H9 (cell line): Measurements from ENCODE around the gene YWHAB. TPM values are rescaled to one million over a fixed set of nuclear protein-coding genes. Genes with fewer than 3 reads are reported as not detected.

Source experiments
- DNase-seq: peaks from one replicate; pipeline ENCODE4 v3.0.0-alpha.2; 2017
- H2AFZ ChIP-seq: one replicate; pipeline ENCODE4 v1.6.1; 2013; ENCODE audit warnings: mild to moderate bottlenecking, low read length, control low read depth, moderate library complexity
- H2AK5ac ChIP-seq: 2 replicates; pipeline ENCODE4 v1.6.1; 2013; ENCODE audit warnings: low read length, control low read depth, mixed read lengths; ENCODE audit not compliant: insufficient read length
- H2BK120ac ChIP-seq: one replicate; pipeline ENCODE4 v1.6.1; 2013; ENCODE audit warnings: low read depth, mild to moderate bottlenecking, low read length, control low read depth, inconsistent platforms; ENCODE audit not compliant: poor library complexity, severe bottlenecking
- H2BK12ac ChIP-seq: 2 replicates; pipeline ENCODE4 v1.6.1; 2013; ENCODE audit warnings: low read length, control low read depth, mixed read lengths, low read depth; ENCODE audit not compliant: insufficient read length
- H2BK15ac ChIP-seq: 2 replicates; pipeline ENCODE4 v1.6.1; 2013; ENCODE audit warnings: low read depth, low read length, control low read depth
- H2BK20ac ChIP-seq: one replicate; pipeline ENCODE4 v1.6.1; 2013; ENCODE audit warnings: low read depth, mild to moderate bottlenecking, low read length, control low read depth, inconsistent platforms; ENCODE audit not compliant: poor library complexity, severe bottlenecking
- H2BK5ac ChIP-seq: 2 replicates; pipeline ENCODE4 v1.6.1; 2013; ENCODE audit warnings: low read length, control low read depth, mixed read lengths; ENCODE audit not compliant: insufficient read length
- H3K14ac ChIP-seq: 2 replicates; pipeline ENCODE4 v1.6.1; 2013; ENCODE audit warnings: low read length, control low read depth; ENCODE audit not compliant: insufficient read depth
- H3K18ac ChIP-seq: 2 replicates; pipeline ENCODE4 v1.6.1; 2013; ENCODE audit warnings: low read depth, mild to moderate bottlenecking, mixed read lengths, low read length, control low read depth; ENCODE audit not compliant: insufficient read length
- H3K23ac ChIP-seq: 2 replicates; pipeline ENCODE4 v1.6.1; 2013; ENCODE audit warnings: low read length, control low read depth, mixed read lengths, low read depth; ENCODE audit not compliant: insufficient read length
- H3K23me2 ChIP-seq: 2 replicates; pipeline ENCODE4 v1.6.1; 2013; ENCODE audit warnings: low read depth, mild to moderate bottlenecking, mixed read lengths, low read length, control low read depth; ENCODE audit not compliant: insufficient read length, poor library complexity, severe bottlenecking
- H3K27ac ChIP-seq: 2 replicates; pipeline ENCODE4 v1.5.1; 2013; ENCODE audit warnings: low read length, control low read depth, mixed read lengths, low read depth; ENCODE audit not compliant: insufficient read length
- H3K27me3 ChIP-seq: 2 replicates; pipeline ENCODE4 v1.6.1; 2013; ENCODE audit warnings: low read length, control low read depth, inconsistent platforms; ENCODE audit not compliant: insufficient read depth
- H3K4ac ChIP-seq: 2 replicates; pipeline ENCODE4 v1.6.1; 2013; ENCODE audit warnings: low read depth, mild to moderate bottlenecking, control low read depth, inconsistent platforms, low read length, moderate library complexity
- H3K4me1 ChIP-seq: 2 replicates; pipeline ENCODE4 v1.6.1; 2013; ENCODE audit warnings: low read length, control low read depth, inconsistent platforms; ENCODE audit not compliant: insufficient read depth
- H3K4me2 ChIP-seq: 2 replicates; pipeline ENCODE4 v1.6.1; 2013; ENCODE audit warnings: low read length, control low read depth, mixed read lengths; ENCODE audit not compliant: insufficient read length, insufficient read depth
- H3K56ac ChIP-seq: 2 replicates; pipeline ENCODE4 v1.6.1; 2013; ENCODE audit warnings: low read depth, mild to moderate bottlenecking, mixed read lengths, low read length, control low read depth; ENCODE audit not compliant: insufficient read length
- H3K79me1 ChIP-seq: 2 replicates; pipeline ENCODE4 v1.6.1; 2013; ENCODE audit warnings: low read depth, mild to moderate bottlenecking, moderate library complexity, low read length, control low read depth, inconsistent platforms; ENCODE audit not compliant: insufficient read depth, poor library complexity, severe bottlenecking
- H3K79me2 ChIP-seq: 2 replicates; pipeline ENCODE4 v1.6.1; 2013; ENCODE audit warnings: low read length, control low read depth, inconsistent platforms; ENCODE audit not compliant: insufficient read depth
- H3K9ac ChIP-seq: 2 replicates; pipeline ENCODE4 v1.6.1; 2013; ENCODE audit warnings: low read length, control low read depth, mixed read lengths; ENCODE audit not compliant: insufficient read length; ENCODE audit errors: extremely low read depth
- H3K9me3 ChIP-seq: one replicate; pipeline ENCODE4 v1.6.1; 2013; ENCODE audit warnings: low read depth, low read length, inconsistent platforms; ENCODE audit not compliant: control insufficient read depth
- H3T11ph ChIP-seq: one replicate; pipeline ENCODE4 v1.6.1; 2013; ENCODE audit warnings: mild to moderate bottlenecking, low read length, control low read depth, inconsistent platforms
- H4K20me1 ChIP-seq: one replicate; pipeline ENCODE4 v1.6.1; 2013; ENCODE audit not compliant: control insufficient read depth, insufficient read length, insufficient read depth
- H4K5ac ChIP-seq: 2 replicates; pipeline ENCODE4 v1.6.1; 2013; ENCODE audit warnings: low read depth, mild to moderate bottlenecking, mixed read lengths, low read length, control low read depth; ENCODE audit not compliant: insufficient read length
- H4K8ac ChIP-seq: replicated peaks from 2 replicates; pipeline ENCODE4 v1.6.1; 2013; ENCODE audit warnings: low read length, control low read depth, mixed read lengths, low read depth; ENCODE audit not compliant: insufficient read length
- H4K91ac ChIP-seq: 2 replicates; pipeline ENCODE4 v1.6.1; 2013; ENCODE audit warnings: low read depth, mild to moderate bottlenecking, moderate library complexity, mixed read lengths, low read length, control low read depth; ENCODE audit not compliant: insufficient read length
- H3K27ac Mint-ChIP-seq, 3 experiments: 2 replicates in 2 of 3; 3 replicates in 1 of 3; pipeline ENCODE4 v1.8.0; 2020 to 2021; ENCODE audit warnings: mixed read lengths in 3 of 3, mild to moderate bottlenecking in 1 of 3, moderate library complexity in 1 of 3
- H3K27me3 Mint-ChIP-seq: 2 replicates; pipeline ENCODE4 v1.8.0; 2021; ENCODE audit warnings: low read depth, mild to moderate bottlenecking, moderate library complexity, mixed read lengths
- H3K36me3 Mint-ChIP-seq, 3 experiments: 2 replicates in 2 of 3; 3 replicates in 1 of 3; pipeline ENCODE4 v1.8.0; 2020 to 2021; ENCODE audit warnings: low read depth in 3 of 3, mixed read lengths in 3 of 3; ENCODE audit not compliant: insufficient read depth in 1 of 3
- H3K4me1 Mint-ChIP-seq, 2 experiments: 2 replicates each; pipeline ENCODE4 v1.8.0; 2020; ENCODE audit warnings: mixed read lengths in 2 of 2
- H3K4me3 Mint-ChIP-seq, 2 experiments: 2 replicates in 1 of 2; 3 replicates in 1 of 2; pipeline ENCODE4 v1.8.0; 2020 to 2021; ENCODE audit warnings: mild to moderate bottlenecking in 2 of 2, mixed read lengths in 2 of 2, moderate library complexity in 1 of 2
- H3K9me3 Mint-ChIP-seq, 2 experiments: 2 replicates in 1 of 2; 3 replicates in 1 of 2; pipeline ENCODE4 v1.8.0; 2020; ENCODE audit warnings: mild to moderate bottlenecking in 2 of 2, mixed read lengths in 2 of 2, moderate library complexity in 1 of 2
- WGBS: extraction: QIAGEN DNeasy Blood & Tissue Kit; methylation state at CpG from one replicate; pipeline ENCODE4 v1.1.7; 2013; ENCODE audit warnings: missing lambda C conversion rate, low lambda C conversion rate, mixed read lengths; ENCODE audit not compliant: insufficient read length; ENCODE audit errors: extremely low coverage; 5-methylcytosine and 5-hydroxymethylcytosine counted together
- total RNA-seq: library from RNA; stranded (reverse); gene quantifications from 2 replicates; pipeline ENCODE4 v1.2.1, GENCODE V29; 2021
- TF ChIP-seq, protein P1 (sequence below): fragments of 200-600 bp; sonication (generic); conservative IDR thresholded peaks from 3 replicates; pipeline ENCODE4 v1.8.0; 2021; ENCODE audit warnings: antibody characterized with exemption, mild to moderate bottlenecking

YWHAB gene
- total RNA-seq, 1 experiment from 2014 or later = 203 TPM

DNA sequence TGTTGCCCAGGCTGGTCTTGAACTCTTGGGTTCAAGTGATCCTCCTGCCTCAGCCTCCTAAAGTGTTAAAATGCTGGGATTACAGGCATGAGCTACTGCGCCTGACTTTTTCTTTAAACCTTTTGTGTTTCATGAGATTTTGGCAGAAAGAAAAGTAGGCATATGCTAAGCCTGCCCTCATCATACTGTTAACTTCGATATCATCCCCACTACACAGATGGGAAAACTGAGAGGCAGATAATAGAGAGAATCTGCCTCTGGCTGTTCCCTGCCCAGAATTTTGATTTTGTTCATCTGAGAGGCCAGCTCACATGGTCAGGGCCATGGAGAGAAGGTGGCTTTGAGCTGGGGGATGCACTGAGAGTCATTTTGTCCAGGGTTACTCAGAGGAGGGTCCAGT lies 31.9 kb downstream of the YWHAB start:
- no peak overlapping the region for H2AK5ac ChIP-seq
- H3K23ac ChIP-seq = no peak overlapping the region
- no peak overlapping the region for H3K4ac ChIP-seq
- H4K20me1 ChIP-seq = no peaks in the 10 kb centered on the region
- no peaks in the 10 kb centered on the region for H3K79me1 ChIP-seq
- no peaks in the 10 kb centered on the region for H3K79me2 ChIP-seq
- no peaks in the 10 kb centered on the region for H3K23me2 ChIP-seq
- H2BK20ac ChIP-seq = no peak overlapping the region
- Mint-ChIP-seq H3K4me3 (no peak overlapping the region), H3K27ac (no peak overlapping the region), H3K4me1 (peaks cover 4 to 9% of the 10 kb centered on the region in 2 experiments), H3K36me3 (peaks cover 29 to 75% (median 63%) of the 10 kb centered on the region in 3 experiments; a peak in 6 of 7 replicates), H3K9me3 (no peaks in the 10 kb centered on the region), H3K27me3 (no peaks in the 10 kb centered on the region)
- no peak overlapping the region for H3K14ac ChIP-seq
- H3K9me3 ChIP-seq = no peaks in the 10 kb centered on the region
- no peak overlapping the region for H2BK15ac ChIP-seq
- no peak overlapping the region for H2BK120ac ChIP-seq
- no peak for DNase-seq
- no peak overlapping the region for H3K9ac ChIP-seq
- no peak overlapping the region for H3T11ph ChIP-seq
- no peak overlapping the region for H4K5ac ChIP-seq
- TF ChIP-seq, protein P1, sequence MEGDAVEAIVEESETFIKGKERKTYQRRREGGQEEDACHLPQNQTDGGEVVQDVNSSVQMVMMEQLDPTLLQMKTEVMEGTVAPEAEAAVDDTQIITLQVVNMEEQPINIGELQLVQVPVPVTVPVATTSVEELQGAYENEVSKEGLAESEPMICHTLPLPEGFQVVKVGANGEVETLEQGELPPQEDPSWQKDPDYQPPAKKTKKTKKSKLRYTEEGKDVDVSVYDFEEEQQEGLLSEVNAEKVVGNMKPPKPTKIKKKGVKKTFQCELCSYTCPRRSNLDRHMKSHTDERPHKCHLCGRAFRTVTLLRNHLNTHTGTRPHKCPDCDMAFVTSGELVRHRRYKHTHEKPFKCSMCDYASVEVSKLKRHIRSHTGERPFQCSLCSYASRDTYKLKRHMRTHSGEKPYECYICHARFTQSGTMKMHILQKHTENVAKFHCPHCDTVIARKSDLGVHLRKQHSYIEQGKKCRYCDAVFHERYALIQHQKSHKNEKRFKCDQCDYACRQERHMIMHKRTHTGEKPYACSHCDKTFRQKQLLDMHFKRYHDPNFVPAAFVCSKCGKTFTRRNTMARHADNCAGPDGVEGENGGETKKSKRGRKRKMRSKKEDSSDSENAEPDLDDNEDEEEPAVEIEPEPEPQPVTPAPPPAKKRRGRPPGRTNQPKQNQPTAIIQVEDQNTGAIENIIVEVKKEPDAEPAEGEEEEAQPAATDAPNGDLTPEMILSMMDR = no peak
- H3K56ac ChIP-seq = no peak overlapping the region
- no peak overlapping the region for H3K4me2 ChIP-seq
- no peak overlapping the region for H2BK12ac ChIP-seq
- H2AFZ ChIP-seq = no peak overlapping the region
- H3K4me1 ChIP-seq = no peaks in the 10 kb centered on the region; the same call in 1 of the 2 replicates
- H2BK5ac ChIP-seq = no peak overlapping the region
- no peak overlapping the region for H4K91ac ChIP-seq
- no peaks in the 10 kb centered on the region for H3K27me3 ChIP-seq
- H3K27ac ChIP-seq = no peak overlapping the region
- H3K18ac ChIP-seq = no peak overlapping the region
- WGBS = no CpG with 5 or more reads among the region's 2 CpGs
- H4K8ac ChIP-seq = no peak overlapping the region
